GM12892 (cell line): Measurements from ENCODE around the gene MYOF.

ENCODE experiments used
- POLR2A ChIP-seq: IDR thresholded peaks from 2 replicates; pipeline ENCODE4 v1.6.1; 2011; ENCODE audit warnings: low read depth, low read length, control low read depth
- POLR2AphosphoS5 ChIP-seq: IDR thresholded peaks from 2 replicates; pipeline ENCODE4 v1.6.1; 2011; ENCODE audit warnings: low read depth, low read length, control low read depth
- TAF1 ChIP-seq: IDR thresholded peaks from 2 replicates; pipeline ENCODE4 v1.6.1; 2011; ENCODE audit warnings: low read depth, mild to moderate bottlenecking, control low read depth, low read length, borderline replicate concordance

DNA sequence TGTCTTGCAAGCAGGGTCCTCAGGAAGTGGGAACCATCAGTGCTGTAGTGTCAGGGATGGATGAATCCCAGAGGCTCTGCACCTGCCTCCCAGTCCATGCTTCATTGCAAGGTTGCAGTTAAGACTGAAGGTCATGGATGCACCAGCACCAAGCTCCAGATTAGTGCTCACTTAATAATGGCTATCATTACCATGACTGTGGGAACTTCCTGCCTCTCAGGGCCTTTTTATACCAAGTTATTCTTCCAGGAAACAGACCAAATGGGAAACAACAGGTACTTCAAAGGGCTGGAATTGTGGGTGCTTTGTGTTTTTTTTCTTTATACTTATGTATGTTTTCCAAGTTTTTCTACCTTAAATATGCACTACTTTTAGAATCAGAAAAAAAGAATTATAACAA, 210.8 kb downstream of the MYOF start:
- TF ChIP-seq POLR2AphosphoS5 (no peak), POLR2A (no peak), TAF1 (no peak)
